Stimulated activated CD8-positive, alpha-beta memory T cell treated with anti-CD3 and anti-CD28 coated beads, Interleukin-15, amount 100 ng/mL, for 4 hours (primary cell): ENCODE measurements around the gene LBP.
"Not testable (repeated sequence)": the region's sequence is repeated elsewhere in the genome, so short reads cannot be mapped to it uniquely, and the experiment has no call there.

Source experiments
- DNase-seq, 2 donors: peaks; one replicate each; pipeline ENCODE4 v3.0.0-alpha.2; 2020; ENCODE audit warnings: low read depth in 2 of 2

The LBP gene

GRCh38 chr20:38320221-38320620, 26.1 kb upstream of the LBP start:
- DNase-seq, result no peak

- DNase-seq, result no peak
Observed at GRCh38 chr20:38321959-38322598, 24.2 kb upstream of the LBP start.

DNA sequence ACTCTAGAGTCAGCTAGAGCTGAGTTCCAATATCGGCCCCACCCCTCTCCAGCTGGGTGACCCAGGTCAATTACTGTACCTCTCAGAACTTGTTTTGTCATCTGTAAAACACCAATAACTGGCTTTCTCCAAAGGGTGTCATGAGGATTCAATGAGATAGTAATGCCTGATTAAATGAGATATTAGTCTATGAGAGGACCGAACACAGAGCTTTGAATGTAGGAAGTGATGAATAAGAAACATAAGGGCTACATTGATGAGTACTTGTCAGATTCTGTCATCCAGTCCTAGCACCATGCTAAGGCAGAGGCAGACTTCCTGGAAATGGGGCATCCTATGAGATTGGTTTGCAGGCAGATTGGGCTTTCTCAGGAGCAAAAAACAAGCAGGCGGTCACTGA, 22.1 kb upstream of the LBP start:
- DNase-seq, result no peak

GRCh38 chr20:38325167-38325566, 21.1 kb upstream of the LBP start:
- DNase-seq, result no peak

DNA sequence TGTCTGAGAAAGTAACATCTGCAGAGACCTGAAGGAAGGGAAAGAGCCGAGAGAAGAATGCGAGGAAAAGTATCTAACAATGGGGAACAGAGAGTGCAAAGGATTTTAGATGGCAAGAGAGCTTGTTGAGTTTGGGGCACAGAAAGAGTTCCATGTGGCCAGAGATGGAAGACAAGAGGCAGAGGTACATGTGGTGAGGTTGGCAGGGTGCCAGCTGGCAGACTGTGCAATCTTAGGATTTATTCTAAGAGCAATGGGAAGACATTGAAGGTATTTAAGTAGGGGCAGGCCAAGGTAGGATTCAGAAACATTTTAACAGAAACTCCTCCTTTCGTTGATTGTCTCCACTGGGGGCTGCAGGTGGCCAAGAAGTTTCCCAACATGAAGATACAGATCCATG, 20.4 kb upstream of the LBP start:
- no peak for DNase-seq

- no peak for DNase-seq
Observed at GRCh38 chr20:38326309-38326708, 20.0 kb upstream of the LBP start.

GRCh38 chr20:38330638-38331037, 15.6 kb upstream of the LBP start:
- no peak for DNase-seq

GRCh38 chr20:38331245-38331644, 15.0 kb upstream of the LBP start:
- no peak for DNase-seq

DNA sequence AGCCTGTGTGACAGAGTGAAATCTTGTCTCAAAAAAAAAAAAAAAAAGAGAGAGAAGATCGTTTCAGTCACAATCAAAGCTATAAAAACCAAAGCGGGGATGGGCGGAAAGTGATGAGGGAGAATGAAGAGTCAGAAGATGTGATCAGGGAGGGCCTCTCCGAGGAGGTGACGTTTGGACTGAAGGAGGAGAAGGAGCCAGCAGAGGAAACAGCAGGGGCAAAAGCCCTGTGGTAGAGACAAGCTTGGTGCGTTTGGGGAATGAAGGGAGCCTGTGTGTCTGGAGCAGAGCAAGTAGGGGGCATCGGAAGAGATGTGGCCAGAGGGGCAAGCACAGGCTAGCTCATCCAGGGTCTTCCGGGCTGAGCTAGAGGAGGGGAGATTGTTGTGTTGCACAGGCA, 14.5 kb upstream of the LBP start:
- DNase-seq, result no peak

GRCh38 chr20:38334016-38334415, 12.3 kb upstream of the LBP start:
- DNase-seq, result no peak

GRCh38 chr20:38336726-38337125, 9.6 kb upstream of the LBP start:
- no peak for DNase-seq

GRCh38 chr20:38337561-38338140, 8.6 kb upstream of the LBP start:
- DNase-seq, result no peak

DNA sequence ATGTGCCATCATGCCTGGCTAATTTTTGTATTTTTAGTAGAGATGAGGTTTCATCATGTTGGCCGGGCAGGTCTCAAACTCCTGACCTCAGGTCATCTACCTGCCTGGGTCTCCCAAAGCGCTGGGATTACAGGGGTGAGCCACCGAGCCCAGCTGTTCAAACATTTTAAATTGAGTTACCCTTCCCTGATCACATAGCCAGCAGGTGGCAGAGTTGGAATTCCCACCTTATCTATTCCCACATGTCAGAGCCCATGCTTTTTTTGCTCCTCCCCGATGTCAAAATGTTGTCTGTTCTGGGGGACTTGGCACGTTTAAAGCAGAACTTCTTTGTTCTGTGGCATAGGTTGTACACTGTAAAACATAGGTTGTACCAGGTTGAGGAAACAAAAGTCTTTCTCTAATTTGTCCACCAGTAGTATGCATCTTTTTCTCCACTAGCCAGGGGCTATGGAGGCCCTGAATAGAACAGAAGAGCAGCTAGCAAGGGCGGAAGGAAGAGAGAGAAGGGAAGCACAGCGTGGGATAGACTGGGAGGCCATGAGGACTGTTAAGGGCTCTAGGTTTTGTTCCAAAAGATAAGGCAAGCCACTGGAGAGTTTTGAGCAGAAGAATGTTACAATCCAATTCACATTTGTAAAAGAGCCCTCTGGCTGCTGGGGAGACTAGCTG, 7.3 kb upstream of the LBP start:
- no peak for DNase-seq

DNA sequence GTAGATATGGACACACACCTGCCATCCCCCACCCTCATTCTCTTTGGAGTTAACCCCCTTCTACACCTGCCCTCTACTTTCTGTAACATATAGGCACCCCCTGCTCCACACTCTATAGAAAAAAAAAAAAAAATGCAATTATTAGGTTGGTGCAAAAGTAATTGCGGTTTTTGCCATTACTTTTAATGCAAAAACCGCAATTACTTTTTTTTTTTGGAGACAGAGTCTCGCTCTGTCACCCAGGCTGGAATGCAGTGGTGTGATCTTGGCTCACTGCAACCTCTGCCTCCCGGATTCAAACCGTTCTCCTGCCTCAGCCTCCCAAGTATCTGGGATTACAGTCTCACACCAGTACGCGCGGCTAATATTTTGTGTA, 6.8 kb upstream of the LBP start:
- DNase-seq, result not testable (repeated sequence)

- DNase-seq, result no peak
Observed at GRCh38 chr20:38339997-38340396, 6.3 kb upstream of the LBP start.

- no peak for DNase-seq
Observed at GRCh38 chr20:38340693-38341092, 5.6 kb upstream of the LBP start.

DNA sequence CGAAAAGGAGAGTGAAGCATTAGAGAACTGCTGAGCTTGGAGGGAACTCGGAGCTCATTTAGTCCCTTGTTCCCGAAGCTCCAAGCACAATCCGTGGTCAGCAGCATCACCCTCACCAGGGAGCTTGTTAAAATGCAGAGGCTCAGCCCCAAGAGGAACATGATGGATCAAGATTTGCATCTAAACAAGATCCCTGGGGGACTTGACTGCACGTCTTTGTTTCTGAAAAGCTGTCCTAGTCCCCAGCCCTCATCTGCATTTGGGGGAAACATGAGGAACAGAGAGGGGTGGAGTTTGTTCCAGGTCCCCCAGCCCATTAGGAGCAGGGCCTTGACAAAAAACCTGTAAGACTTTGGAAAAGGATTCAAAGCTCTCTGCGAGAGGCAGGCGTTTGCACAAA, 4.1 kb upstream of the LBP start:
- no peak for DNase-seq

DNA sequence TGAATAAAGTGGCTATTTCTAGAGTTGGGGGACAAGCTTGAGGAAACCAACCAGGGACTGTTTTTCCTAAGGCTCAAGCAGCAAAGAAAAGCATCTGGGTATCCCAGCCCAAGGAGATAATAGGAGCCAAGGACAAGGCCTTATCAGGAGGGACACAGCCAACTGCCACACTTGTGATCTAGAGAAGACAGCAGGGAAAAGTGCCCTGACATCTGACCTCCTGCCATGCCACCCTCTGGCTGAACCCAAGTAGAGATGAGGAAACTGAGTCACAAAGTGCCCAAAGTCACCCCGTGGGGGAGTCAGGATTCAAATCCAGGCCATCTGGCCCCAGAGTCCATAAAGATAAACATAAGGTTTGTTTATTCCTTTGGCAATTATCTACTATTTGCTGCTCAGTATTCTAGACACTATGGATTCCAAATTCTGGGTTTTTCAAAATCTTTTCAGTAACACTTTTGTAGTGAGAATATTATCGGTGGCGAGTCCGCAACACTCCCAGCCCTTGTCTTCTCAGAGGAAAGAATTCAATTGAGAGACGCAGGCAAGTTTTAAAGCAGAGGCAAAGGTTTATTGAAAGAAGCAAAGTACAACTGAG, 3.5 kb upstream of the LBP start:
- DNase-seq, result no peak

- DNase-seq, result no peak
Observed at GRCh38 chr20:38343311-38344106, 2.8 kb upstream of the LBP start.

- no peak for DNase-seq
Observed at GRCh38 chr20:38344107-38344701, 2.1 kb upstream of the LBP start.

GRCh38 chr20:38345643-38346042, 639 bp upstream of the LBP start:
- DNase-seq, result no peak

- DNase-seq, result no peak
Observed at GRCh38 chr20:38346741-38347140, 459 bp downstream of the LBP start.
